GM04503 (cell line): ENCODE measurements around the gene MYO1A.

ENCODE experiments used
- DNase-seq: peaks from one replicate; pipeline ENCODE4 v3.0.0-alpha.2; 2012; ENCODE audit warnings: low read depth

Gene MYO1A

DNA sequence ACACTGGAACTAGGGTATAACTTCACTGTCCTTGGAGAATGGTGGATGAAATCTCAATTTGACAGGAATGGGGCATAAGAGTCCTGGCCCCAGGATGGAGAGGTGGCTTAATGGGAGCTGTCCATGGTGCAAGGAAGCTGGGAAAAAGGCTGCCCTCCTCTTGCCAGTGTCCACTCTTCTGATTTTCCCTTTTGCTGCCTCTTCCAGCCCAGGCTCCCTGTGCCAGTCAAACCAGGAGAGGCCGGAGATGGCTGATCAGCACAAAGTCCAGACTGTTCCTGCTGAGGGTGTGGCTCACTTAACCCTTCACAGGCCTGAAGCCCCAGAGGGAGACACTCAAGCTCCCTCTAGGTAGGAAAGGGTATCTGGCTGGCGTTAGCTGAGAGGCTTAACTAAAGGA, at the start of gene MYO1A:
MYO1A (minus strand) TSS at position 240 of the 400 bp plus-strand sequence. CDS start 1,806 bp downstream, outside the sequence.
- DNase-seq = no peak

GRCh38 chr12:57099047-57099714, 49.3 kb upstream of the MYO1A start:
- no peak for DNase-seq

DNA sequence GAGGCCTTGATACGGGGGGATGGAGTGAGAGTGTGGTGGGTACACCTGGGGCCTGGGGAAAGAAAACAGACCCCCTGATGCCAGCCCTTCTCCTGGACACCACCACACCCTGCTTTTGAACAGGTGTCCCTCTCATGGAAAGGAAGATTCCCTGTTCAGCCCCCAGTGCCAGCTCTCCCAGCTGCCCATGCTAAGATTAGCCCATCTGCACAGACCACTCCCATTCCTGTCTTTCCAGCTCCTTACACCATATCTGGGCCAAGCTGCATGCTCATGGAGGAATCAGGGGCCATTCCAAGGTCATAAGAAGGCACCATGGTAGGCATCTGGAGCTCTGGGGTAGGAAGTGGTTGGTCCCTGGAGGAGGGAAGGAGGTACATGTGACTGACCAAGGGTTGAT, 48.6 kb upstream of the MYO1A start:
- DNase-seq = no peak

- no peak for DNase-seq
These were observed 47.6 kb upstream of the MYO1A start for GRCh38 chr12:57097554-57097835.

DNA sequence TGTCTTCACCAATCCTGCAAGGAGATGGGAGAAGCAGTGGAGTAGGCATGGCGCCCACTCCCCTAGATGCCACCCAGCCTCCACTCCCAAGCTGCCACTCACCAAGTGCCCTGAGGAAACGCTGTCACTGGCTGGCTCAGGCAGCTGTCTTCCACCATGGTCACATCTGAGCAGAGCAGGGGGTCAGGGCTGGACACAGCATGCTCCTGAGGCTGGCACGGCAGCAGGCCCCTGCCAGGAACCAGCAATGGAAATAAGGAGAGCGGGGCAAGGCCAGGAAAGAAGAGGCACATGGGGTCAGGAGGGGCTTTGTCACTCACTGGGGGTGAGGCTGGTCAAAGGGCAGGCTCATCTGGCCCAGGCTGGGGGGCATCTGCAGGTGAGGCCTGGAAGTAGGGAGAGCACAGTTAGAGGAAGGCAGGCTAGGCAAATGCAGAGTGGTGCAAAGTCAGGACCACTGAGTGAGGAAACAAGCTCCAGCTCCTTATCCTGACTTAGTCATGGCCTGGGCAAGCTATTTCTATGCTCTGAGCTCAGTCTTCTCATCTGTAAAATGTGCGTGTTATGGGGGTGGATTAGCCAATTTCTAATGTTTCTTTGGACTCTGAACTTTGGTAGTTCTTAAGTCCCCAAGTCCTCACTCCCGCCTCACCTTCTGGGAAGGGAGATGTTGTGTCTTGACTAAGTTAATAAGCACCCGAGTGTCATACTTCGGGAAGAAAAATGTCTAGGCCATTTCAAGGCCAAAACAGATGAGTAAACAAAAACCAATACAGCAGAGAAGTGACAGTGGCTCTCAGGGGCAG, 47.0 kb upstream of the MYO1A start:
- DNase-seq = no peak

- DNase-seq = no peak
These were observed 46.2 kb upstream of the MYO1A start for GRCh38 chr12:57096099-57096572.

GRCh38 chr12:57095440-57095839, 45.5 kb upstream of the MYO1A start:
- no peak for DNase-seq

DNA sequence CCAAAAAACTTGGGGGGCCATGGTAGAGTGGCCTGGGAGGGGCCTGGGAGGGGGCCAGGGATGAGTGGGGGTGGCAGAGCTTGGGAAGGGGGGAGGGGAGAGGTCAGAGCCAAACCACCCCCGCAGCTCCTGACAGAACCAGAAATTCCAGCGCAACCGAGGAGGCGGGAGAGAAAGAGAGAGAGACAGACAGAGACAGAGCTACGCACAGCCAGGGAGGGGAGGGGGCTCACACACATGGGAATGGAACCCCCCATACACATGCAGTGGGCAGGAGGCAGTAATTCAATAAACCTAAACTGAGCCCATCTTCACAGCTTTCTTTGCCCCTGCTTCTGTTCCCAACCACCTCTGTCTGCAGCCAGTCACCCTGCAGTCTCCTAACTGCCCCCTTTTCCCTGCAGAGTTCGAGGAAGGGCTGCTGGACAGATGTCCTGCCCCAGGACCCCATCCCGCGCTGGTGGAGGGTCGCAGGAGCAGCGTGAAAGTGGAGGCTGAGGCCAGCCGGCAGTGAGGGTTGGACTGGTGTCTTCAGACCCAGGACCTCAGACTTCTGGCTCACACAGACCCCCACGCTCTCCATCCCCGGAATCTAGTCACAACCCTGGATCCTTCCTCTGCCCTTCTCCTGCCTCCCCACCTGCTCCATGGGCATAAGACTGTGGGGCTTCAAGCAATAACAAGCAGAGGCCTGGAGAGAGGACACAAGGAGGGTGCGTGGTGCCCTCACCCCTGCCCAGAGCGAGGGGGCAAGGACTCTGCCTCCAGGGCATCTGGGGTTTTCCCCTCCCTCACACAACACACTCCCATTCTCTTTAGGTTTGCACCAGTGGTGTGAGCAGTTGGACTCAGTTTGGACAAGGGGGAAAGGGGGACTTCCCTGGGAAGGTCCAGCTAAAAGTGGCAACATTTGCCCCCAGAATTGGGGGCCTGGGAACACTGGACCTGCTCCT, 44.6 kb upstream of the MYO1A start:
- no peak for DNase-seq

GRCh38 chr12:57093415-57094207, 43.7 kb upstream of the MYO1A start:
- no peak for DNase-seq

DNA sequence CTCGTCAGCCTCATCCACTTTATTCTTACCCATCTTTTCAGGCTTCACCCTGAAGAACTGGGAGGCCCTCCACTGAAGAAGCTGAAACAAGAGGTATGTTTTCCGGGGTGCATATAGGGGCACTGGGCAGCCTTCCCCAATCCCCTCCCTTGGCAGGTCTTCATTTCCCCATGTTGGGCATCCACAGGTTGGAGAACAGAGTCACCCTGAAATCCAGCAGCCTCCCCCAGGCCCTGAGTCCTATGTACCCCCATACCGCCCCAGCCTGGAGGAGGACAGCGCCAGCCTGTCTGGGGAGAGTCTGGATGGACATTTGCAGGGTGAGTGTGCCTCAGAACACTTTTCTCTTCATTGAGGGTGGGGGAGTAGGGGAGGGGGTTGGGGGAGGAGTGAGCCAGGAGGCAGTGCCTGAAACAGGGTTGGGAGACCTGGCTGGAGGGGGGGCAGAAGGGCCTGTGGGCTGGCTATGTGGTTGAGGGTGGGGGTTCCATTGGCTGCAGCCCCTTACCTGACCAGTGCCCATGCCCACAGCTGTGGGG, 43.0 kb upstream of the MYO1A start:
- no peak for DNase-seq

DNA sequence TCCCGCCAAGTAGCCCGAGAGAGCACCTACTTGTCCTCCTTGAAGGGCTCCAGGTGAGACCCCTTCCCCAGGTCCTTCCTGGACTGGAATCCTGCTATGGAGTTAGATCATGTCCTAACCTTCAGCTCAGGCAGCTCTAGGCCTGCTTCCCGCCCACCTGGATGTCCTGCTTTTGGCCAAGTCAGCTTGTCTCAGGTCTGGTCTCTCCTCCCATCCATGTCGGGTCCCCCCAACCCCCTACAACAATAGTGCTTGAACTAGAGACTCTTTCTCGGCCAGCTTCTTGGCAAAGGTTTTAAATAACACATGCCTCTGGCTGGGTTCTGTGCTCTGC, 42.6 kb upstream of the MYO1A start:
- DNase-seq = no peak

DNA sequence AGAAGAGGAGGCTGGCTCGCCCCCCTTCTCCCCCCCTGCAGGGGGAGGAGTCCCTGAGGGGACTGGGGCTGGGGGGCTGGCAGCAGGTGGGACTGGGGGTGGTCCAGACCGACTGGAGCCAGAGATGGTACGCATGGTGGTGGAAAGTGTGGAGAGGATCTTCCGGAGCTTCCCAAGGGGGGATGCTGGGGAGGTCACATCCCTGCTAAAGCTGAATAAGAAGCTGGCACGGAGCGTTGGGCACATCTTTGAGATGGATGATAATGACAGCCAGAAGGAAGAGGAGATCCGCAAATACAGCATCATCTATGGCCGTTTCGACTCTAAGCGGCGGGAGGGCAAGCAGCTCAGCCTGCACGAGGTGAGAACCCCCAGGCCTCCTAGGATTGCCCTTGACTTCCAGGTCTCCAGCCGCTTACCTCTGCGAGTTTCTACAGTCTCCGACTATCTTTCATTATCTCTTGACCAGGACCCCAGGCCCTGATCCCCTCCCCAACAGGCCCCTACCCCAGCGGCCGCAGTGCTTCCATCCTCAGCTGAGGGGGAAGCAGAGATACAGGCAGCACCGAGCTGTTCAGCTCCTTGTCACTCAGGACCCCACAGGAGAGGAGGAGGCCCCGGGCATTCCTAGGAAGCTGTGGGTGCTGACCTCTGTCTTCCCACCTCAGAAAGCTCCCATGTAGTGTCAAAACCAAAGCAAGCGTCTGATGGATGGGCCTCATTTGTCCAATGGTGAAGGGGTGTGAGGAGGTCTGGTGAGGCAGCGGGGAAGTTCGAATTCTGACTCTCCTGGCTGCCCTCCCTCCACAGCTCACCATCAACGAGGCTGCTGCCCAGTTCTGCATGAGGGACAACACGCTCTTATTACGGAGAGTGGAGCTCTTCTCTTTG, 42.0 kb upstream of the MYO1A start:
- no peak for DNase-seq

DNA sequence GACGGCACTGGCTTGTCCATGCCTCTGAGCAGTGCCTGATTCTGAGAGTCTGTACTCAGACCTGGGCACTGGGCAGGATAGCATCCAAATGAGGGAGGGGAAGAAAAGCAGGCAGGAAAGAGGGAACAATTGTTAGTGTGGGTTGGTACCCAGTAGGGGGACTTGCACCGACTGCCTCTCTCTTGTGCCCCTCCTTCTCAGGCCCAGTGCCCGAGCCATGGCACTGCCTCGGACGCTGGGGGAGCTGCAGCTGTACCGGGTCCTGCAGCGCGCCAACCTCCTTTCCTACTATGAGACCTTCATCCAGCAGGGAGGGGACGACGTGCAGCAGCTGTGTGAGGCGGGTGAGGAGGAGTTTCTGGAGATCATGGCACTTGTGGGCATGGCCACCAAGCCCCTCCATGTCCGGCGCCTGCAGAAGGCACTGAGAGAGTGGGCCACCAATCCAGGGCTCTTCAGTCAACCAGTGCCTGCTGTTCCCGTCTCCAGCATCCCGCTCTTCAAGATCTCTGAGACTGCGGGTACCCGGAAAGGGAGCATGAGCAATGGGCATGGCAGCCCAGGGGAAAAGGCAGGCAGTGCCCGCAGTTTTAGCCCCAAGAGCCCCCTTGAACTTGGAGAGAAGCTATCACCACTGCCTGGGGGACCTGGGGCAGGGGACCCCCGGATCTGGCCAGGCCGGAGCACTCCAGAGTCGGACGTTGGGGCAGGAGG, 41.2 kb upstream of the MYO1A start:
- no peak for DNase-seq

DNA sequence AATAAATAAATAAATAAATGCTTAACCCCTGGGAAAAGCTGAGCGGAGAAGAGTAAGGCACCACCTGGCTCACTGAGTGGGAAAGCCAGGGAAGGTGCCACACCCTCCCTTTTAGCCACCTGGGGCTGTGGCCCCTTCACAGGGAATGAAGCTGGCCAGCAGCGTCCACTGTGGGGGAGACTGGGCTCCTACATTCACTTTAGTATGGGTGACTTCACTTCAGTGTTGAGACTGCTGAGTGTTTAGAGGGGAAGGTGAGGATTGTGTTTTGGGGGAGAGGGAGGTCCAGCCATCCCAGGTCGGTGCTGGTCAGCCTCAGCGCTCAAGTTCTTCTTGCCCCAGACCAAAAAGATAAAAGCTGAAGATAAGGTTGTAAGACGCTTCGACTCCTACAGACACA, 40.6 kb upstream of the MYO1A start:
- no peak for DNase-seq

DNA sequence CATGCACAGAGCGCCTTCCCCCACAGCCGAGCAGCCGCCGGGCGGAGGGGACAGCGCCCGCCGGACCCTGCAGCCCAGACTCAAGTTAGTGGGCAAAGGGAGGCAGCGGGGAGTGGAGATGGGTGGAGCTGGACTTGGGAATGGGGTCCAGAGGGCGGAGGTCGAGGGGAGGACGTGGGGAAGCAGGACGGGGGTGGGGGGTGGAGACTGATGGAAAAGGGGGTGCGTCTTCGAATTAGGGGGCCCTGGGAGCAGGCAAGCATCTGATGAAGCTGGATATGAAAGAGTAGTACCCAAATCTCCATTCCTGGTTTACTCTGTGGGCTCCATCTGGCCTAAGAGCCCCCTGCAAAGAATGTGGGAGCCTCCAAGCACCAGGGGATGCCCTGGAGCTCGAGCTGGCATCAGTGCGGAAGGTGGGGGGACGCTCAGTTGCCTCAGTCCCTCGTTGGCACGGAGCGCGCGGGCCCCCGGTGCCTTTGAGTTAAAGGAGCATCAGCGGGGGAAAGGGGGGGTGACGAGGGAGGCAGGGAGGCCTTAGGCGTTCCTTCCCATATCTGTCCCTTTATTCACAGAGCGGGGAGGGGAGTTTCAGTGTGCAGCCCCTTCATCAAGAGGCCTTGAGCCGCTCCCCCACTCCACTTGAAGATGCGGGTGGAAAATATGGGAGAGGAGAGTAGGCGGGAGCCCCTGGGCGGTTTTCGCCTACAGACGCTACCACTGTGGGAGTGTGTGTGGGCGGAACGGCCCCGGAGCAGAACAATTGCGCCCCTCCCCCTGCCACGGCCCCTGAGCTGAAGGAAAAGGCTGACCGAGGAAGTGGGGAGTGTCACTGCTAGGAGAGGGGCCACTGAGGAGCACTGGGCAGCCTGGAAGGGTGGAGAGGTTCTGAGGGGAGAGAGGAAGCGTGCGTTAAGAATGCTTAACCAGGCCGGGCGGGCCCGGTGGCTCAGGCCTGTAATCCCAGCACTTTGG, 39.6 kb upstream of the MYO1A start:
- no peak for DNase-seq

DNA sequence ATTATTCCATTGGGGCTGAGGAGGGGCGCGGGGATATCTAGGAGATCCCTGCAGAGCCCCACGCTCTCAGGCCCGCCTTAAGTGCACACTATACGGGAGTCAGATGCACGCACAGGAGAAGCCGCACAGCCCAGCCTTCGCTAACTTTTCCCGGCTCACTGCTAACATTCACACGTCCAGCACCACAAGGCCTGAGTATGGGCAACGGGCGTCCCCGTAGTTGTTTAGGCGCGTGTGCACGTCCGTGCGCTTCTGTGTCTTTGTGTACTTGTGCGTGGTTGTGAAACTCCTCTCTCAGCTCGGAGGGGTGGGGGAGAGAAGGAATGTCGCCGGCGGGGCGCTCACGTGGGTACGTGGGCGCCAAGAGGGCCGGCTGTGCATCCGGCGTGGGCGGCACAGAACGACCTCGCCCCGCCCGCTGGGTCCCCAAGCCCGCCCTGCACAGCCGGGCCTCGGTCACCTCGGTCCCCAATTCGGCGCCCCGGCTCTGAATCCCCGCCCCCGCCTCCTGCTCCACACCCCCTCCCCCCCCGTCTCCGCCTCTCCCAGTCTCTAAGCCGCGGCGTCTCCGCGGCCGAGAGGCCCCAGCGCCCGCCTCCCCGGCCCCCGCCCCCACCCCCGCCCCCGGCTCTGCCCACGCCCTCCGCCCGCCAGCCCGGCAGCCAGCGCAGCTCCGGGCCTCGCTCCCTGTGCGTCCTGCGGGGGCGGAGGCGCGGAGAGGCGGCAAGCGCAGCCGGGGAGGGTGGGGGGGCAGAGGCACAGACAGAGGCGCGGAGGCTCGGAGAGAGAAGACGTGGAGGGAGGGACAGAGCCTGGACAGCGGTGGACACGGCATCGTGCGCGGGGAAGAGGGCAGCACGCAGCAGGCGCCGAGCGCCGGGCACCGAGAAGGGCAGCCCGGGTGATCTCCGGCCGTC, 38.7 kb upstream of the MYO1A start, which contains the start of gene NAB2:
NAB2 (plus strand) TSS at position 761 of the 917 bp plus-strand sequence. CDS start 158 bp downstream, outside the sequence.
- peak; percentile 80 for DNase-seq

- DNase-seq = peak; percentile 71
These were observed 37.9 kb upstream of the MYO1A start for GRCh38 chr12:57087691-57088353.
